ENCODE measurements around the gene TFAP2D.

TFAP2D gene

GRCh38 chr6:50818020-50818419 lies 104.7 kb downstream of the TFAP2D start:
- no peak for DNase-seq (ENCODE audit: low read depth in 2 of 3, low spot score in 1 of 3)

- no peak for DNase-seq (ENCODE audit: low read depth in 2 of 3, low spot score in 1 of 3)
Measured at GRCh38 chr6:50818673-50819072, 105.3 kb downstream of the TFAP2D start, which contains the start of gene TFAP2B. Gene TFAP2B, plus strand, starts transcription at chr6:50818871. Its CDS starts 21 bp downstream, at chr6:50818892.

- DNase-seq (ENCODE audit: low read depth in 2 of 3, low spot score in 1 of 3) = no peak
Measured at GRCh38 chr6:50819466-50819903, 106.2 kb downstream of the TFAP2D start.

- no peak for DNase-seq (ENCODE audit: low read depth in 2 of 3, low spot score in 1 of 3)
Measured at GRCh38 chr6:50819904-50820868, 106.9 kb downstream of the TFAP2D start.

- DNase-seq (ENCODE audit: low read depth in 2 of 3, low spot score in 1 of 3) = no peak
Measured at GRCh38 chr6:50820869-50821264, 107.5 kb downstream of the TFAP2D start.

GRCh38 chr6:50821441-50822077 lies 108.2 kb downstream of the TFAP2D start:
- DNase-seq (ENCODE audit: low read depth in 2 of 3, low spot score in 1 of 3) = no peak

- DNase-seq (ENCODE audit: low read depth in 2 of 3, low spot score in 1 of 3) = no peak
Measured at GRCh38 chr6:50822078-50822476, 108.8 kb downstream of the TFAP2D start.
